K562 (cell line): ENCODE measurements around the gene EEFSEC. TPM values are rescaled to one million over a fixed set of nuclear protein-coding genes. Genes with fewer than 3 reads are reported as not detected.

Experiments
- ARID4B ChIP-seq: sonication (generic); formaldehyde crosslinking; IDR thresholded peaks from 2 replicates; pipeline ENCODE4 v1.8.0; 2022; ENCODE audit warnings: mild to moderate bottlenecking, missing genetic modification reagents
- CBX1 ChIP-seq: sonication (generic); IDR thresholded peaks from 2 replicates; pipeline ENCODE4 v1.6.1; 2016; ENCODE audit warnings: antibody characterized with exemption, low read depth, mild to moderate bottlenecking
- FOSL1 ChIP-seq: fragments of 200-800 bp; sonication (Bioruptor generic); conservative IDR thresholded peaks from 2 replicates; pipeline ENCODE4 v1.6.1; 2016; ENCODE audit warnings: missing genetic modification characterization, missing compliant biosample characterization
- HLTF ChIP-seq: fragments of 450-650 bp; IDR thresholded peaks from 2 replicates; pipeline ENCODE4 v1.6.1; 2016
- HMGN3 ChIP-seq: IDR thresholded peaks from 2 replicates; pipeline ENCODE4 v1.6.1; 2011; ENCODE audit warnings: borderline replicate concordance, low read depth, mild to moderate bottlenecking, mixed read lengths, low read length; ENCODE audit not compliant: insufficient read length; ENCODE audit errors: extremely low read depth
- JUN ChIP-seq, 2 experiments: sonication (generic) in 1 of 2; formaldehyde crosslinking in 1 of 2; IDR thresholded peaks; 2 replicates each; pipeline versions ENCODE4 v1.6.1 to v1.8.0; 2012 to 2022; ENCODE audit warnings: borderline replicate concordance in 2 of 2, mild to moderate bottlenecking in 2 of 2, improper control_type of control experiment in 1 of 2, low read depth in 1 of 2, low read length in 1 of 2, missing genetic modification reagents in 1 of 2
- RBFOX2 ChIP-seq: fragments of 200-400 bp; formaldehyde crosslinking; IDR thresholded peaks from 2 replicates; pipeline ENCODE4 v1.6.1; 2017; ENCODE audit warnings: low read depth, mild to moderate bottlenecking, low read length, moderate library complexity
- RFX7 ChIP-seq: fragments of 250-450 bp; sonication (Bioruptor Pico); IDR thresholded peaks from 2 replicates; pipeline ENCODE4 v1.5.1; 2021; ENCODE audit warnings: mild to moderate bottlenecking
- RNF2 ChIP-seq: sonication (generic); IDR thresholded peaks from 2 replicates; pipeline ENCODE4 v1.6.1; 2016
- TEAD4 ChIP-seq, 2 experiments: sonication (generic) in 1 of 2; formaldehyde crosslinking in 1 of 2; IDR thresholded peaks; 2 replicates each; pipeline versions ENCODE4 v1.6.1 to v1.8.0; 2012 to 2022; ENCODE audit warnings: borderline replicate concordance in 1 of 2, inconsistent platforms in 1 of 2, low read length in 1 of 2, mild to moderate bottlenecking in 1 of 2, missing genetic modification reagents in 1 of 2
- ZFP36 ChIP-seq: fragments of 150-350 bp; IDR thresholded peaks from 2 replicates; pipeline ENCODE4 v1.6.1; 2018; ENCODE audit warnings: low read length, low read depth; ENCODE audit not compliant: partially characterized antibody
- ZNF512 ChIP-seq: IDR thresholded peaks from 2 replicates; pipeline ENCODE4 v1.6.1; 2016; ENCODE audit warnings: missing genetic modification characterization, missing compliant biosample characterization
- polyA plus RNA-seq, 8 experiments: library from polyadenylated mRNA; depleted of rRNA in 4 of 8; stranded (reverse) in 5 of 8; unstranded in 3 of 8; fragments of >200 nt; fragmentation: Nextera tagmentation in 2 of 8; fragmentation: Illumina TruSeq in 1 of 8; extraction: Ambion mirVana in 2 of 8; extraction: Trizol in 1 of 8; gene quantifications; 2 replicates each; pipeline versions ENCODE4 v1.2.1 to v1.2.3, GENCODE V29; 2011 to 2014; ENCODE audit warnings: inconsistent platforms in 1 of 8, missing spikeins in 1 of 8
- total RNA-seq, 7 experiments: library from RNA; depleted of rRNA in 6 of 7; stranded (reverse); fragments of >200 nt in 6 of 7; fragmentation: Illumina TruSeq in 2 of 7; extraction: Trizol in 2 of 7; gene quantifications; 2 replicates each; pipeline versions ENCODE4 v1.2.1 to v1.2.3, GENCODE V29; 2011 to 2021; ENCODE audit warnings: low replicate concordance in 1 of 7
- TF ChIP-seq, protein P1 (sequence below): fragments of 250-450 bp; sonication (Bioruptor Pico); IDR thresholded peaks from 2 replicates; pipeline ENCODE4 v1.4.0; 2020; ENCODE audit warnings: mild to moderate bottlenecking, moderate library complexity
- TF ChIP-seq, protein P2 (sequence below): conservative IDR thresholded peaks from 2 replicates; pipeline ENCODE4 v1.6.1; 2011; ENCODE audit warnings: low read depth, mild to moderate bottlenecking, low read length; ENCODE audit not compliant: control insufficient read depth

EEFSEC gene
- total and polyA plus RNA-seq, 9 of the 15 experiments (the other 6 are each of a cell fraction or from before 2014, with no cell fraction given), result 0.35 to 11.8 (median 7.7) TPM

DNA sequence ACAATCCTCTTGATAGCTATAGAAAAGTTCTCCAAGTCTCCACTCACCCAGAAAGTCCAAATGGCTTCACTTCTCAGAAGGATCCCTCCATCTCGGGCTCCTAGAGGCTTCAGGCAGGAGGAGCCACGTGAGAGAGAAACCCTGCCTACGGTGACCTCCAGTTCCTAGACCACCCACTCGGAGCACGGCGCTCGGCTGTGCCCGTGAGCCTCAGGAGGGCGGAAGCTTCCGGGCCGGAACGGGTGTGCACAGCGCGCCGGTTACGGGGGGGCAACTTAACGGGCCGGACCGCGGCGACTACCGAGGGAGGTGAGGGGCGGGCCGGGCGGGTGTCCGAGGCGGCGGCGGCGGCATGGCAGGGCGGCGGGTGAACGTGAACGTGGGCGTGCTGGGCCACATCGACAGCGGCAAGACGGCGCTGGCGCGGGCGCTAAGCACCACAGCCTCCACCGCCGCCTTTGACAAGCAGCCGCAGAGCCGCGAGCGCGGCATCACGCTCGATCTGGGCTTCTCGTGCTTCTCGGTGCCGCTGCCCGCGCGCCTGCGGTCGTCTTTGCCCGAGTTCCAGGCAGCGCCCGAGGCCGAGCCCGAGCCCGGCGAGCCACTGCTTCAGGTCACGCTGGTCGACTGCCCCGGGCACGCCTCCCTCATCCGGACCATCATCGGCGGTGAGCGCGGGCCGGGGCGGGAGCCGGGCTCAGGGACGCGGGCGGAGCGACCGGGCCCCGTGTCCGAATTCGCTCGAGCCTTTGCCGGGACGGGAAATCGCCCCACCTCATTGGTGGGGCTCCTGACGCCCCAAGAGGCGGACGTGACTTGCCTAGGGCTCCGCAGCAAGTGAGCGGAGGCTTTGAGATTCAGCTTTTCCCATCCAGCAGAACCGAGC lies at the start of gene EEFSEC (continued):
- TF ChIP-seq, protein P1, sequence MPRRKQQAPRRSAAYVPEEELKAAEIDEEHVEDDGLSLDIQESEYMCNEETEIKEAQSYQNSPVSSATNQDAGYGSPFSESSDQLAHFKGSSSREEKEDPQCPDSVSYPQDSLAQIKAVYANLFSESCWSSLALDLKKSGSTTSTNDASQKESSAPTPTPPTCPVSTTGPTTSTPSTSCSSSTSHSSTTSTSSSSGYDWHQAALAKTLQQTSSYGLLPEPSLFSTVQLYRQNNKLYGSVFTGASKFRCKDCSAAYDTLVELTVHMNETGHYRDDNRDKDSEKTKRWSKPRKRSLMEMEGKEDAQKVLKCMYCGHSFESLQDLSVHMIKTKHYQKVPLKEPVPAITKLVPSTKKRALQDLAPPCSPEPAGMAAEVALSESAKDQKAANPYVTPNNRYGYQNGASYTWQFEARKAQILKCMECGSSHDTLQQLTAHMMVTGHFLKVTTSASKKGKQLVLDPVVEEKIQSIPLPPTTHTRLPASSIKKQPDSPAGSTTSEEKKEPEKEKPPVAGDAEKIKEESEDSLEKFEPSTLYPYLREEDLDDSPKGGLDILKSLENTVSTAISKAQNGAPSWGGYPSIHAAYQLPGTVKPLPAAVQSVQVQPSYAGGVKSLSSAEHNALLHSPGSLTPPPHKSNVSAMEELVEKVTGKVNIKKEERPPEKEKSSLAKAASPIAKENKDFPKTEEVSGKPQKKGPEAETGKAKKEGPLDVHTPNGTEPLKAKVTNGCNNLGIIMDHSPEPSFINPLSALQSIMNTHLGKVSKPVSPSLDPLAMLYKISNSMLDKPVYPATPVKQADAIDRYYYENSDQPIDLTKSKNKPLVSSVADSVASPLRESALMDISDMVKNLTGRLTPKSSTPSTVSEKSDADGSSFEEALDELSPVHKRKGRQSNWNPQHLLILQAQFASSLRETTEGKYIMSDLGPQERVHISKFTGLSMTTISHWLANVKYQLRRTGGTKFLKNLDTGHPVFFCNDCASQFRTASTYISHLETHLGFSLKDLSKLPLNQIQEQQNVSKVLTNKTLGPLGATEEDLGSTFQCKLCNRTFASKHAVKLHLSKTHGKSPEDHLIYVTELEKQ (CRISPR knock-in tag), result no peak
- no peak; the same call in 1 of the 2 replicates for TF ChIP-seq TEAD4 (IDR thresholded peaks at IDR 0.05; ENCODE audit: low read length)
- TF ChIP-seq TEAD4 (CRISPR knock-in tag; IDR thresholded peaks at IDR 0.05; ENCODE audit: borderline replicate concordance), result no peak
- TF ChIP-seq HLTF, result no peak
- TF ChIP-seq RBFOX2, result peak; percentile 88
- TF ChIP-seq JUN (IDR thresholded peaks at IDR 0.05; ENCODE audit: borderline replicate concordance, low read depth, low read length), result no peak; the same call in 1 of the 2 replicates
- TF ChIP-seq JUN (CRISPR knock-in tag; IDR thresholded peaks at IDR 0.05; ENCODE audit: borderline replicate concordance), result no peak
- no peak for TF ChIP-seq ZFP36
- TF ChIP-seq, protein P2, sequence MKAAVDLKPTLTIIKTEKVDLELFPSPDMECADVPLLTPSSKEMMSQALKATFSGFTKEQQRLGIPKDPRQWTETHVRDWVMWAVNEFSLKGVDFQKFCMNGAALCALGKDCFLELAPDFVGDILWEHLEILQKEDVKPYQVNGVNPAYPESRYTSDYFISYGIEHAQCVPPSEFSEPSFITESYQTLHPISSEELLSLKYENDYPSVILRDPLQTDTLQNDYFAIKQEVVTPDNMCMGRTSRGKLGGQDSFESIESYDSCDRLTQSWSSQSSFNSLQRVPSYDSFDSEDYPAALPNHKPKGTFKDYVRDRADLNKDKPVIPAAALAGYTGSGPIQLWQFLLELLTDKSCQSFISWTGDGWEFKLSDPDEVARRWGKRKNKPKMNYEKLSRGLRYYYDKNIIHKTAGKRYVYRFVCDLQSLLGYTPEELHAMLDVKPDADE, result peak; percentile 43; the same call in 1 of the 2 replicates
- no peak for TF ChIP-seq FOSL1 (tag)
- TF ChIP-seq ZNF512, result no peak
- TF ChIP-seq HMGN3, result no peak
- peak; percentile 86 for TF ChIP-seq ARID4B (CRISPR knock-in tag)
- TF ChIP-seq CBX1, result peak; percentile 74; the same call in 1 of the 2 replicates
- TF ChIP-seq RNF2, result peak; percentile 46; the same call in 1 of the 2 replicates
- no peak for TF ChIP-seq RFX7 (CRISPR knock-in tag)
